DND-41 (cell line): ENCODE measurements around the gene SCAPER.

ENCODE experiments used
- ATAC-seq: fragments of 200-7000 bp; cut with Tn5 transposase; 3 replicates; pipeline ENCODE4 v1.9.1; 2021; ENCODE audit warnings: low read depth; ENCODE audit not compliant: insufficient read depth
- DNase-seq: peaks from one replicate; pipeline ENCODE4 v3.0.0-alpha.2; 2020
- H2AFZ ChIP-seq: 2 replicates; pipeline ENCODE4 v1.6.0; 2012; ENCODE audit warnings: low read depth, low read length
- H3K27ac ChIP-seq: 2 replicates; pipeline ENCODE4 v1.5.1; 2012; ENCODE audit warnings: low read length, inconsistent platforms
- H3K27me3 ChIP-seq: fragments of 200-600 bp; sonication (generic); 2 replicates; pipeline ENCODE4 v1.6.0; 2012; ENCODE audit warnings: low read length, mild to moderate bottlenecking, inconsistent platforms; ENCODE audit not compliant: insufficient read depth, poor library complexity
- H3K36me3 ChIP-seq: 2 replicates; pipeline ENCODE4 v1.5.1; 2012; ENCODE audit warnings: low read length, inconsistent platforms; ENCODE audit not compliant: insufficient read depth
- H3K4me1 ChIP-seq: 2 replicates; pipeline ENCODE4 v1.5.1; 2012; ENCODE audit warnings: mild to moderate bottlenecking, low read length; ENCODE audit not compliant: insufficient read depth
- H3K4me2 ChIP-seq: 2 replicates; pipeline ENCODE4 v1.6.0; 2012; ENCODE audit warnings: mild to moderate bottlenecking, moderate library complexity, low read length, inconsistent platforms; ENCODE audit not compliant: insufficient read depth
- H3K4me3 ChIP-seq, 2 experiments: fragments of 200-600 bp in 1 of 2; shearing (Covaris generic) in 1 of 2; 2 replicates each; pipeline ENCODE4 v1.5.1; 2012 to 2016; ENCODE audit warnings: inconsistent platforms in 2 of 2, low read length in 2 of 2, mild to moderate bottlenecking in 2 of 2, low read depth in 1 of 2, moderate library complexity in 1 of 2
- H3K79me2 ChIP-seq: 2 replicates; pipeline ENCODE4 v1.6.0; 2012; ENCODE audit warnings: low read length, inconsistent platforms; ENCODE audit not compliant: insufficient read depth
- H3K9ac ChIP-seq: 2 replicates; pipeline ENCODE4 v1.6.0; 2012; ENCODE audit warnings: low read depth, mild to moderate bottlenecking, inconsistent platforms, low read length, moderate library complexity
- H3K9me3 ChIP-seq: 2 replicates; pipeline ENCODE4 v1.5.1; 2012; ENCODE audit warnings: low read length, moderate library complexity, mild to moderate bottlenecking, inconsistent platforms; ENCODE audit not compliant: insufficient read depth, severe bottlenecking
- H4K20me1 ChIP-seq: 2 replicates; pipeline ENCODE4 v1.6.0; 2012; ENCODE audit warnings: low read length; ENCODE audit not compliant: insufficient read depth
- EZH2 ChIP-seq: IDR thresholded peaks from 3 replicates; pipeline ENCODE4 v1.6.1; 2012; ENCODE audit warnings: borderline replicate concordance, low read depth, mild to moderate bottlenecking, moderate library complexity, low read length, inconsistent platforms; ENCODE audit not compliant: severe bottlenecking
- TF ChIP-seq, protein P1 (sequence below): IDR thresholded peaks from 2 replicates; pipeline ENCODE4 v1.5.1; 2012; ENCODE audit warnings: borderline replicate concordance, low read length, moderate library complexity, mild to moderate bottlenecking; ENCODE audit not compliant: poor library complexity, severe bottlenecking; ENCODE audit errors: extremely low read depth

Gene SCAPER

DNA sequence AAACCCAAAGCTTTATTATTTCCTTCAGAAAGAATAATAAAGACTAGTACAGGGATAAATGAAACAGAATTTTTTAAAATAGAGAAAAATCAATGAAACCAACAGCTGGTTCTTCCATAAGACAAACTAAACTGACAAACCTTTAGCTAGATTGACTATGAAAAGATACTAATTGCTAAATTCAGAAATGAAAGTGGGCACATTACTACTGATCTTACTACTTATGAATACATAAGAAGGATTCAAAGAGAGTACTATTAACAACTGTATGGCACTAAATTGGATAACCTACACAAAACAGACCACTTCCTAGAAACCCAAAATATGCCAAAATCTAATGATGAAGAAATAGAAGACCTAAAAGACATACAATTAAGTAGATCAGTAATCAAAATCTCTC is 290.4 kb downstream of the SCAPER start:
- DNase-seq, result no peak
- no peaks in the 10 kb centered on the region for H3K4me1 ChIP-seq
- H3K27me3 ChIP-seq, result no peaks in the 10 kb centered on the region
- peaks cover 3% of the 10 kb centered on the region; the same call in 1 of the 2 replicates for H3K36me3 ChIP-seq
- TF ChIP-seq, protein P1, sequence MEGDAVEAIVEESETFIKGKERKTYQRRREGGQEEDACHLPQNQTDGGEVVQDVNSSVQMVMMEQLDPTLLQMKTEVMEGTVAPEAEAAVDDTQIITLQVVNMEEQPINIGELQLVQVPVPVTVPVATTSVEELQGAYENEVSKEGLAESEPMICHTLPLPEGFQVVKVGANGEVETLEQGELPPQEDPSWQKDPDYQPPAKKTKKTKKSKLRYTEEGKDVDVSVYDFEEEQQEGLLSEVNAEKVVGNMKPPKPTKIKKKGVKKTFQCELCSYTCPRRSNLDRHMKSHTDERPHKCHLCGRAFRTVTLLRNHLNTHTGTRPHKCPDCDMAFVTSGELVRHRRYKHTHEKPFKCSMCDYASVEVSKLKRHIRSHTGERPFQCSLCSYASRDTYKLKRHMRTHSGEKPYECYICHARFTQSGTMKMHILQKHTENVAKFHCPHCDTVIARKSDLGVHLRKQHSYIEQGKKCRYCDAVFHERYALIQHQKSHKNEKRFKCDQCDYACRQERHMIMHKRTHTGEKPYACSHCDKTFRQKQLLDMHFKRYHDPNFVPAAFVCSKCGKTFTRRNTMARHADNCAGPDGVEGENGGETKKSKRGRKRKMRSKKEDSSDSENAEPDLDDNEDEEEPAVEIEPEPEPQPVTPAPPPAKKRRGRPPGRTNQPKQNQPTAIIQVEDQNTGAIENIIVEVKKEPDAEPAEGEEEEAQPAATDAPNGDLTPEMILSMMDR, result no peak
- no peaks in the 10 kb centered on the region for H3K79me2 ChIP-seq
- no peak overlapping the region for H3K4me3 ChIP-seq
- H3K9me3 ChIP-seq, result peaks cover 4% of the 10 kb centered on the region
- H2AFZ ChIP-seq, result no peak overlapping the region
- no peak overlapping the region for H3K27ac ChIP-seq
- no peak overlapping the region for H3K4me2 ChIP-seq
- no peaks in the 10 kb centered on the region for H4K20me1 ChIP-seq
- H3K9ac ChIP-seq, result no peak overlapping the region
- no peak for ATAC-seq

DNA sequence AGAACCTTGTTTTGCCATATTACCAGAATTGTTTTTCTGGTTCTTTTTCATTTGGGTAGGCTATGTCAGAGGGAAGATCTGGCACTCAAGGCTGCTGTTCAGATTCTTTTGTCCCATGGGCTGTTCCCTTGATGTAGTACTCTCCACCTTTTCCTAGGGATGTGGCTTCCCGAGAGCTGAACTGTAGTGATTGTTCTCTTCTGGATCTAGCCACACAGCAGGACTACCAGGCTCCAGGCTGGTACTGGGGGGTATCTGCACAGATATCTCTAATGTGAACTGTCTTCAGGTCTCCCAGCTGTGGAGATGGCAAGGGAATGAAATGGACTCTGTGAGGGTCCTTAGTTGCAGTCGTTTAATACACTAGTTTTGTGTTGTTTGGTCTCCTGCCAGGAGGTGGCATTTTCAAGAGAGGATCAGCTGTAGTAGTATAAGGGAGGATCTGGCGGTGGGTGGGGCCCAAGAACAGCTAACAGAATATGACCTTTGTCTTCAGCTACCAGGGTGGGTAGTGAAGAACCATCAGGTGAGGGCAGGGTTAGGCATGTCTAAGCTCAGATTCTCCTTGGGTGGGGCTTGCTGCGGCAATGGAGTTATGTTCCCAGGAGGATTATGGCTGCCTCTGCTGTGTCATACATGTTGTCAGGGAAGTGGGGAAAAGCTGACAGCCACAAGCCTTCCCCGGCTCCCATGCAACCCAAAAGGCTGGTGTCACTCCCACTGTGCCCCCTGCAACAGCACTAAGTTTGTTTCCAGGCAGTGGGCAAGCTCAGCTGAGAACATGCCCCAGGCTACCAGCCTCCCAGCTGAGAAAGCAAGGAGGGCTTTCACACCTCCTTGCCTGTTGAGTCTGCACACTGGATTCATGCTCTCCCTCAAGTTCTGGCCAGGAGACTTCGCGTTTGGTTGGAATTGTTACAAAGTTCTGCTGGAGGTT is 316.1 kb downstream of the SCAPER start:
- H2AFZ ChIP-seq, result no peak overlapping the region
- no peaks in the 10 kb centered on the region for H3K4me1 ChIP-seq
- H3K4me3 ChIP-seq, result no peak overlapping the region
- ATAC-seq (no peak), DNase-seq (no peak)
- H4K20me1 ChIP-seq, result no peaks in the 10 kb centered on the region
- H3K79me2 ChIP-seq, result no peaks in the 10 kb centered on the region
- no peaks in the 10 kb centered on the region for H3K9me3 ChIP-seq
- no peak overlapping the region for H3K27ac ChIP-seq
- H3K36me3 ChIP-seq, result 0 out of 2 replicates have a peak, but pooled peaks cover 3% of the 10 kb centered on the region
- no peaks in the 10 kb centered on the region for H3K27me3 ChIP-seq
- TF ChIP-seq, protein P1, result no peak
- TF ChIP-seq EZH2, result no peak
- H3K4me2 ChIP-seq, result no peak overlapping the region
- no peak overlapping the region for H3K9ac ChIP-seq

DNA sequence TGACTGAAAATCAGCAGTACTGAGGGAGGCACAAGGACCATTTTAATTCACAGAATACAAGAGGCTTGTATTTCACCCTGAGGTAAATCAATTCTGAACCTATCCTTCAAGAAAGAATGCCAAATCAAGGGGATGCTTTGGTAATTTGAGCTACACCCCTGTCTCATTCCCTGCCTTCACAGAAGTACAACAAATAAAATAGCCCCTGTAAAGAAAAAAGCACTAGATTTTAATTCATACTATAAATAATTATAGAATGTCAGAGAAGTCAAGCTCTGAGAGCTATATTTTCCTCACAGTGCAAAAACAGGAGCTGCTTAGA is 319.6 kb downstream of the SCAPER start:
- DNase-seq, result no peak
- H4K20me1 ChIP-seq, result no peaks in the 10 kb centered on the region
- no peak overlapping the region for H3K9ac ChIP-seq

More for the DNA sequence above, 319.6 kb downstream of the SCAPER start:
- Histone ChIP-seq H3K4me1 (no peaks in the 10 kb centered on the region), H3K4me2 (no peak overlapping the region), H3K9me3 (peaks cover 2% of the 10 kb centered on the region), H3K79me2 (no peaks in the 10 kb centered on the region), H3K4me3 (no peak overlapping the region), H3K27me3 (no peaks in the 10 kb centered on the region), H3K27ac (no peak overlapping the region), H2AFZ (no peak overlapping the region), H3K36me3 (0 out of 2 replicates have a peak, but pooled peaks cover 3% of the 10 kb centered on the region)
- no peak for ATAC-seq
- TF ChIP-seq EZH2, result no peak
- TF ChIP-seq, protein P1, result no peak
